CD14-positive monocyte (primary cell): ENCODE measurements around the gene CLTCL1. TPM values are rescaled to one million over a fixed set of nuclear protein-coding genes. Genes with fewer than 3 reads are reported as not detected.

Source experiments
- DNase-seq, 3 donors: peaks; one replicate each; pipeline ENCODE4 v3.0.0-alpha.2; 2011 to 2022
- H2AFZ ChIP-seq: 2 replicates; pipeline ENCODE4 v1.6.0; 2012; ENCODE audit warnings: mild to moderate bottlenecking, low read depth, low read length, inconsistent platforms; ENCODE audit not compliant: insufficient read depth, poor library complexity, severe bottlenecking
- H3K27ac ChIP-seq, 2 donors: 1 replicate in 1 of 2; 2 replicates in 1 of 2; pipeline ENCODE4 v1.5.1; 2012 to 2013; ENCODE audit warnings: low read length in 2 of 2, control low read depth in 1 of 2, inconsistent platforms in 1 of 2, low read depth in 1 of 2, mild to moderate bottlenecking in 1 of 2
- H3K27me3 ChIP-seq, 2 donors: one replicate each; pipeline versions ENCODE4 v1.6.0 to v1.6.1; 2011 to 2013; ENCODE audit warnings: low read length in 2 of 2; ENCODE audit not compliant: control insufficient read depth in 2 of 2, insufficient read depth in 2 of 2
- H3K36me3 ChIP-seq, 2 donors: replicated peaks in 1 of 2; 1 replicate in 1 of 2; 2 replicates in 1 of 2; pipeline versions ENCODE4 v1.5.1 to v1.6.1; 2012 to 2013; ENCODE audit warnings: low read length in 2 of 2, control low read depth in 1 of 2, inconsistent platforms in 1 of 2, mild to moderate bottlenecking in 1 of 2; ENCODE audit not compliant: insufficient read depth in 2 of 2, control insufficient read depth in 1 of 2
- H3K4me1 ChIP-seq, 2 donors: 1 replicate in 1 of 2; 2 replicates in 1 of 2; pipeline versions ENCODE4 v1.5.1 to v1.6.1; 2012 to 2013; ENCODE audit warnings: low read length in 2 of 2, control low read depth in 1 of 2, inconsistent platforms in 1 of 2, mild to moderate bottlenecking in 1 of 2, moderate library complexity in 1 of 2; ENCODE audit not compliant: insufficient read depth in 2 of 2, control insufficient read depth in 1 of 2
- H3K4me2 ChIP-seq: replicated peaks from 2 replicates; pipeline ENCODE3; 2012; ENCODE audit warnings: low read length, moderate library complexity, mild to moderate bottlenecking; ENCODE audit not compliant: poor library complexity, severe bottlenecking; ENCODE audit errors: extremely low read depth
- H3K4me3 ChIP-seq, 3 experiments: fragments of 200-600 bp in 1 of 3; sonication (generic) in 1 of 3; replicated peaks in 1 of 3; 1 replicate in 2 of 3; 2 replicates in 1 of 3; pipeline ENCODE4 v1.5.1; 2011 to 2013; ENCODE audit warnings: low read length in 3 of 3, mild to moderate bottlenecking in 3 of 3, control low read depth in 2 of 3, low read depth in 2 of 3, inconsistent platforms in 1 of 3, moderate library complexity in 1 of 3
- H3K79me2 ChIP-seq: 2 replicates; pipeline ENCODE4 v1.6.0; 2012; ENCODE audit warnings: mild to moderate bottlenecking, control low read depth, inconsistent platforms, low read length, moderate library complexity; ENCODE audit not compliant: insufficient read depth
- H3K9ac ChIP-seq: 2 replicates; pipeline ENCODE4 v1.6.0; 2017; ENCODE audit warnings: low read length, mild to moderate bottlenecking; ENCODE audit not compliant: insufficient read depth, poor library complexity, severe bottlenecking
- H3K9me3 ChIP-seq, 2 donors: replicated peaks in 1 of 2; 1 replicate in 1 of 2; 2 replicates in 1 of 2; pipeline versions ENCODE4 v1.5.1 to v1.6.1; 2012 to 2013; ENCODE audit warnings: low read length in 2 of 2, control low read depth in 1 of 2; ENCODE audit not compliant: control insufficient read depth in 1 of 2, insufficient read depth in 1 of 2
- H4K20me1 ChIP-seq: 2 replicates; pipeline ENCODE4 v1.6.0; 2012; ENCODE audit warnings: mild to moderate bottlenecking, low read length, control low read depth, moderate library complexity; ENCODE audit not compliant: insufficient read depth
- H3K27ac Mint-ChIP-seq, 7 donors: one replicate each; pipeline ENCODE4 v1.8.0; 2020; ENCODE audit warnings: mild to moderate bottlenecking in 7 of 7, mixed read lengths in 7 of 7, moderate library complexity in 6 of 7, inconsistent platforms in 2 of 7
- H3K27me3 Mint-ChIP-seq, 3 donors: one replicate each; pipeline ENCODE4 v1.8.0; 2021 to 2022; ENCODE audit warnings: low read depth in 3 of 3, mild to moderate bottlenecking in 3 of 3, mixed read lengths in 3 of 3, moderate library complexity in 3 of 3, inconsistent platforms in 1 of 3
- H3K36me3 Mint-ChIP-seq, 2 donors: one replicate each; pipeline ENCODE4 v1.8.0; 2020; ENCODE audit warnings: mixed read lengths in 2 of 2, inconsistent platforms in 1 of 2, mild to moderate bottlenecking in 1 of 2
- H3K4me1 Mint-ChIP-seq: one replicate; pipeline ENCODE4 v1.8.0; 2020; ENCODE audit warnings: mild to moderate bottlenecking, mixed read lengths
- H3K4me3 Mint-ChIP-seq, 2 donors: one replicate each; pipeline ENCODE4 v1.8.0; 2020; ENCODE audit warnings: mild to moderate bottlenecking in 2 of 2, mixed read lengths in 2 of 2, moderate library complexity in 1 of 2
- H3K9me3 Mint-ChIP-seq, 7 donors: one replicate each; pipeline ENCODE4 v1.8.0; 2020 to 2022; ENCODE audit warnings: mixed read lengths in 7 of 7, mild to moderate bottlenecking in 6 of 7, moderate library complexity in 6 of 7, inconsistent platforms in 2 of 7
- WGBS: methylation state at CpG from one replicate; pipeline ENCODE4 v1.1.5; 2013; ENCODE audit warnings: missing lambda C conversion rate; ENCODE audit not compliant: insufficient coverage; 5-methylcytosine and 5-hydroxymethylcytosine counted together
- intact Hi-C, 2 donors: fragments of 100-400 bp; cut with micrococcal nuclease; formaldehyde crosslinking; loops; one replicate each; pipeline versions ENCODE4 v1.15.0 to v1.15.1; 2023
- polyA plus RNA-seq, 3 donors: library from polyadenylated mRNA; depleted of rRNA in 1 of 3; unstranded in 2 of 3; stranded (reverse) in 1 of 3; fragments of 300-500 nt in 2 of 3; fragments of >200 nt in 1 of 3; fragmentation: Illumina TruSeq in 2 of 3; gene quantifications; 1 replicate in 2 of 3; 2 replicates in 1 of 3; pipeline ENCODE4 v1.2.3, GENCODE V29; 2012 to 2021
- TF ChIP-seq, protein P1 (sequence below): fragments of 200-600 bp; IDR thresholded peaks from one replicate; pipeline ENCODE4 v1.8.0; 2022; ENCODE audit warnings: antibody characterized with exemption, mild to moderate bottlenecking

The CLTCL1 gene
- polyA plus RNA-seq, 3 donors, result 5.1 to 17.0 (median 6.1) TPM

DNA sequence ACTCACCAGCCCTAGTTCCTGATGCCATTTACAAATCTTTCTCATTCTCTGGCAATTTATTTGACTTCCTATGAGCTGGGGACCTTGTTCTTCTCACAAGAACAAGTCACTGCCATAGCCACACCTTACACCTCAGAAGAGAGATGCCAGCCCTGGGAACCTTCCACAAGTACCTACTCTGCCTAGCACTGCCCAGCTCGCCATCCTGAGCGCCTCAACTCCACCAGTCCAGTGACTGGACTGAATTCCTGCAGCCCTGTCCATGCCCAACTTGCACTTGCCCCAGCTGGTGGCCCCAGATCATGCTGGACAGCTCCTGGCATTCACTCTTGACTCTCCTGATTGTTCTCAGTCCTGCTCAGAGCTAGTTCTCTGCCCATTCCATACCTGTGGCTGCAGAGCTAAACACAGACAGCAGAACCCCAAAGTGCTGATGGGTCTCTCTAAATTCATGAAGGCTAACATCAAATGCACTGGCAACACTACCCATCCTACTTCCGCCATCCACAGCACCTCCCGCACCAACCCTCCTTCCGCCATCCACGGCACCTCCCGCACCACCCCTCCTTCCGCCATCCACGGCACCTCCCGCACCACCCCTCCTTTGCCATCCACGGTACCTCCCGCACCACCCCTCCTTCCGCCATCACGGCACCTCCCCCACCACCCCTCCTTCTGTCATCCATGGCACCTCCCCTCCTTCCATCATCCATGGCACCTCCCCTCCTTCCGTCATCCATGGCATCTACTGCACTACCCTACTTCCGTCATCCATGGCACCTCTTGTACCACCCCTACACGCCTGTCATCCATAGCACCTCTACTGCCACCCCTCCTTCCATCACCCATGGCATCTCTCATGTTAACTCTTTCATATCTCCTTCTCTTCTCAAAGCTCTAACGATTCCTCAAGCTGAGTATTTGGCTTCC, 89.4 kb downstream of the CLTCL1 start:
- peaks cover 70 to 94% of the 10 kb centered on the region in 2 donors for H3K36me3 ChIP-seq
- H3K27me3 ChIP-seq, result no peaks in the 10 kb centered on the region
- H3K4me1 Mint-ChIP-seq, result no peaks in the 10 kb centered on the region
- H3K79me2 ChIP-seq, result no peaks in the 10 kb centered on the region
- no peak overlapping the region for H3K27ac ChIP-seq
- peaks cover 73 to 90% of the 10 kb centered on the region in 2 donors for H3K36me3 Mint-ChIP-seq
- H4K20me1 ChIP-seq, result no peaks in the 10 kb centered on the region
- TF ChIP-seq, protein P1, sequence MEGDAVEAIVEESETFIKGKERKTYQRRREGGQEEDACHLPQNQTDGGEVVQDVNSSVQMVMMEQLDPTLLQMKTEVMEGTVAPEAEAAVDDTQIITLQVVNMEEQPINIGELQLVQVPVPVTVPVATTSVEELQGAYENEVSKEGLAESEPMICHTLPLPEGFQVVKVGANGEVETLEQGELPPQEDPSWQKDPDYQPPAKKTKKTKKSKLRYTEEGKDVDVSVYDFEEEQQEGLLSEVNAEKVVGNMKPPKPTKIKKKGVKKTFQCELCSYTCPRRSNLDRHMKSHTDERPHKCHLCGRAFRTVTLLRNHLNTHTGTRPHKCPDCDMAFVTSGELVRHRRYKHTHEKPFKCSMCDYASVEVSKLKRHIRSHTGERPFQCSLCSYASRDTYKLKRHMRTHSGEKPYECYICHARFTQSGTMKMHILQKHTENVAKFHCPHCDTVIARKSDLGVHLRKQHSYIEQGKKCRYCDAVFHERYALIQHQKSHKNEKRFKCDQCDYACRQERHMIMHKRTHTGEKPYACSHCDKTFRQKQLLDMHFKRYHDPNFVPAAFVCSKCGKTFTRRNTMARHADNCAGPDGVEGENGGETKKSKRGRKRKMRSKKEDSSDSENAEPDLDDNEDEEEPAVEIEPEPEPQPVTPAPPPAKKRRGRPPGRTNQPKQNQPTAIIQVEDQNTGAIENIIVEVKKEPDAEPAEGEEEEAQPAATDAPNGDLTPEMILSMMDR, result no peak
- H3K4me1 ChIP-seq, result no peaks in the 10 kb centered on the region
- H3K4me2 ChIP-seq, result no peak overlapping the region
- intact Hi-C loops, result no loop called here
- H3K27ac Mint-ChIP-seq, result peak overlapping the region in 5 of 7 donors; percentile 3 to 69 (median 45)
- no peak overlapping the region for H2AFZ ChIP-seq
- peak in 1 of 3 donors; percentile 13 for DNase-seq
- peaks cover 0 to 1% (median 0%) of the 10 kb centered on the region in 3 donors for H3K27me3 Mint-ChIP-seq
- 96% methylated on average over 18 of the region's 18 CpGs for WGBS
- H3K4me3 Mint-ChIP-seq, result no peak overlapping the region
- H3K9me3 ChIP-seq, result no peaks in the 10 kb centered on the region
- no peak overlapping the region for H3K9ac ChIP-seq
- H3K4me3 ChIP-seq, result no peak overlapping the region
- H3K9me3 Mint-ChIP-seq, result peaks cover 0 to 8% (median 2%) of the 10 kb centered on the region in 7 donors

DNA sequence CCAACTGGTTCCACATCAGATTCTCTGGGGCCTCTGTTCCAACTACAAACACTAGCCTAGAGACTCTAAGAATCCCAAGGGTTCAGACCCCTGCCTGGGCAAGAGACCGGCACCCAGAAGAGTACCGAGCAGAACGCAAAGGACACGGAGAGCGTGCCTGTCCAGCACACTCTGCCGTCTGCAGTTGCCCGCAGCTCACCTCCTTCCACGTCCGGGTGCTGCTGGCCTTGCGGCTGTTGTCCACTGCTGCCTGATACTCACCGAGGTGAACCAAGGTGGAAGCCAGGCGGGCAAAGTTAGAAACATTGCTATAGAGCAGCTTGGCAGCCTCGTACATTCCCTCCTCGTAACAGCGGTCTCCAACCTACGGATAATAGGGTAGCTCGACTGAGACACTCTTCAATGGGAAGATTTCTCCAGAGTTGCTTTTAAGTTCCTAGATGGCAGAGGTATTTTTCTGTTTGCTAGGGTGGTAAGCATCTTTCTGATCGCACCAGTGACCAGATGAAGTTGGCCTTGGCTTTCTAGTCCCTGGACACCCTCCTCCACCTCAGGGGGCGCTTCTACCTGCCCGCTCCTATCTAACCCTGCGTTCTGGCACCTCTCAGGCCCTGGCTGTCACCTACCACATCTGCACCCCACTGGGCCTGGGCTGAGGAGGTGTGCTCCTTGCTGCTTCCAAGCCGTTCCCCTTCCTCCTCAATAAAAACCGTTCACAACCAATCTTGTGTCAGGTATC, 90.2 kb downstream of the CLTCL1 start:
- Histone ChIP-seq H3K4me2 (no peak overlapping the region), H4K20me1 (no peaks in the 10 kb centered on the region), H3K27me3 (no peaks in the 10 kb centered on the region), H3K4me1 (no peaks in the 10 kb centered on the region), H2AFZ (no peak overlapping the region), H3K79me2 (no peaks in the 10 kb centered on the region), H3K9ac (no peak overlapping the region), H3K27ac (no peak overlapping the region), H3K4me3 (no peak overlapping the region), H3K36me3 (peaks cover 77 to 94% of the 10 kb centered on the region in 2 donors), H3K9me3 (no peaks in the 10 kb centered on the region)
- Mint-ChIP-seq H3K4me3 (no peak overlapping the region), H3K9me3 (peaks cover 0 to 8% (median 4%) of the 10 kb centered on the region in 7 donors), H3K36me3 (peaks cover 74 to 89% of the 10 kb centered on the region in 2 donors), H3K4me1 (peaks cover 1% of the 10 kb centered on the region), H3K27me3 (peaks cover 0 to 1% (median 0%) of the 10 kb centered on the region in 3 donors), H3K27ac (peak overlapping the region in 3 of 7 donors; percentile 23 to 69 (median 45))
- 96% methylated on average over 18 of the region's 23 CpGs for WGBS
- no peak for DNase-seq
- TF ChIP-seq, protein P1, result no peak
- intact Hi-C loops, result no loop called here
